K562 (cell line): Measurements from ENCODE around the gene BRD3OS.

Experiments used
- ZNF324 ChIP-seq: fragments of 250-450 bp; sonication (Bioruptor Pico); IDR thresholded peaks from 2 replicates; pipeline ENCODE4 v1.4.0; 2020; ENCODE audit warnings: mild to moderate bottlenecking
- TF ChIP-seq, protein P1 (sequence below): fragments of 450-650 bp; IDR thresholded peaks from 2 replicates; pipeline ENCODE4 v1.6.1; 2018; ENCODE audit not compliant: partially characterized antibody

GRCh38 chr9:133986774-133987445 lies 38.4 kb upstream of the BRD3OS start:
- TF ChIP-seq, protein P1, sequence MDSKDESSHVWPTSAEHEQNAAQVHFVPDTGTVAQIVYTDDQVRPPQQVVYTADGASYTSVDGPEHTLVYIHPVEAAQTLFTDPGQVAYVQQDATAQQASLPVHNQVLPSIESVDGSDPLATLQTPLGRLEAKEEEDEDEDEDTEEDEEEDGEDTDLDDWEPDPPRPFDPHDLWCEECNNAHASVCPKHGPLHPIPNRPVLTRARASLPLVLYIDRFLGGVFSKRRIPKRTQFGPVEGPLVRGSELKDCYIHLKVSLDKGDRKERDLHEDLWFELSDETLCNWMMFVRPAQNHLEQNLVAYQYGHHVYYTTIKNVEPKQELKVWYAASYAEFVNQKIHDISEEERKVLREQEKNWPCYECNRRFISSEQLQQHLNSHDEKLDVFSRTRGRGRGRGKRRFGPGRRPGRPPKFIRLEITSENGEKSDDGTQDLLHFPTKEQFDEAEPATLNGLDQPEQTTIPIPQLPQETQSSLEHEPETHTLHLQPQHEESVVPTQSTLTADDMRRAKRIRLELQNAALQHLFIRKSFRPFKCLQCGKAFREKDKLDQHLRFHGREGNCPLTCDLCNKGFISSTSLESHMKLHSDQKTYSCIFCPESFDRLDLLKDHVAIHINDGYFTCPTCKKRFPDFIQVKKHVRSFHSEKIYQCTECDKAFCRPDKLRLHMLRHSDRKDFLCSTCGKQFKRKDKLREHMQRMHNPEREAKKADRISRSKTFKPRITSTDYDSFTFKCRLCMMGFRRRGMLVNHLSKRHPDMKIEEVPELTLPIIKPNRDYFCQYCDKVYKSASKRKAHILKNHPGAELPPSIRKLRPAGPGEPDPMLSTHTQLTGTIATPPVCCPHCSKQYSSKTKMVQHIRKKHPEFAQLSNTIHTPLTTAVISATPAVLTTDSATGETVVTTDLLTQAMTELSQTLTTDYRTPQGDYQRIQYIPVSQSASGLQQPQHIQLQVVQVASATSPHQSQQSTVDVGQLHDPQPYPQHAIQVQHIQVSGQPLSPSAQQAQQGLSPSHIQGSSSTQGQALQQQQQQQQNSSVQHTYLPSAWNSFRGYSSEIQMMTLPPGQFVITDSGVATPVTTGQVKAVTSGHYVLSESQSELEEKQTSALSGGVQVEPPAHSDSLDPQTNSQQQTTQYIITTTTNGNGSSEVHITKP: no peak
- no peak for TF ChIP-seq ZNF324 (CRISPR knock-in tag)
